HepG2 (cell line): ENCODE results near the gene STOML2. TPM values are rescaled to one million over a fixed set of nuclear protein-coding genes. Genes with fewer than 3 reads are reported as not detected.
A peak's percentile ranks its signal among the peaks of the same experiment; 100 is the strongest.

ENCODE experiments used
- ATRX ChIP-seq: sonication (generic); formaldehyde crosslinking; IDR thresholded peaks from 2 replicates; pipeline ENCODE4 v1.4.0; 2020; ENCODE audit warnings: missing genetic modification reagents, borderline replicate concordance
- KDM4B ChIP-seq: sonication (generic); formaldehyde crosslinking; IDR thresholded peaks from 2 replicates; pipeline ENCODE4 v1.4.0; 2020; ENCODE audit warnings: missing genetic modification reagents
- KLF13 ChIP-seq: sonication (generic); formaldehyde crosslinking; IDR thresholded peaks from 2 replicates; pipeline ENCODE4 v1.4.0; 2020; ENCODE audit warnings: mild to moderate bottlenecking, missing genetic modification reagents
- STAG1 ChIP-seq: sonication (generic); formaldehyde crosslinking; IDR thresholded peaks from 2 replicates; pipeline ENCODE4 v1.4.0; 2020; ENCODE audit warnings: missing genetic modification reagents
- THAP11 ChIP-seq: IDR thresholded peaks from 2 replicates; pipeline ENCODE4 v1.6.1; 2016; ENCODE audit warnings: missing biosample characterization, missing genetic modification reagents
- ZFX ChIP-seq: sonication (generic); formaldehyde crosslinking; IDR thresholded peaks from 2 replicates; pipeline ENCODE4 v1.4.0; 2020; ENCODE audit warnings: mild to moderate bottlenecking, low read depth, missing genetic modification reagents, moderate library complexity
- ZKSCAN1 ChIP-seq: fragments of 150-350 bp; IDR thresholded peaks from 2 replicates; pipeline ENCODE4 v1.6.1; 2014; ENCODE audit warnings: low read length
- ZNF224 ChIP-seq: sonication (generic); formaldehyde crosslinking; IDR thresholded peaks from 2 replicates; pipeline ENCODE4 v1.5.0; 2020; ENCODE audit warnings: mild to moderate bottlenecking, missing genetic modification reagents
- ZNF260 ChIP-seq: sonication (generic); formaldehyde crosslinking; IDR thresholded peaks from 2 replicates; pipeline ENCODE4 v1.4.0; 2020; ENCODE audit warnings: missing genetic modification reagents, low read depth, mild to moderate bottlenecking, borderline replicate concordance
- ZNF34 ChIP-seq: sonication (generic); formaldehyde crosslinking; IDR thresholded peaks from 2 replicates; pipeline ENCODE4 v1.4.0; 2020; ENCODE audit warnings: mild to moderate bottlenecking, missing genetic modification reagents, borderline replicate concordance
- ZNF343 ChIP-seq: sonication (generic); formaldehyde crosslinking; IDR thresholded peaks from 2 replicates; pipeline ENCODE4 v1.4.0; 2020; ENCODE audit warnings: mild to moderate bottlenecking, missing genetic modification reagents
- polyA plus RNA-seq, 8 experiments: library from polyadenylated mRNA; depleted of rRNA in 3 of 8; stranded (reverse) in 7 of 8; unstranded in 1 of 8; fragments of >200 nt; fragmentation: Illumina TruSeq in 4 of 8; extraction: Trizol in 4 of 8; gene quantifications; 2 replicates each; pipeline versions ENCODE4 v1.2.1 to v1.2.3, GENCODE V29; 2011 to 2016; ENCODE audit warnings: low read depth in 4 of 8, missing spikeins in 1 of 8, mixed read lengths in 1 of 8; ENCODE audit not compliant: insufficient read depth in 1 of 8
- total RNA-seq, 5 experiments: library from RNA; depleted of rRNA; stranded (reverse); fragments of >200 nt; fragmentation: Illumina TruSeq; extraction: Trizol; gene quantifications; 2 replicates each; pipeline ENCODE4 v1.2.3, GENCODE V29; 2016; ENCODE audit warnings: low read depth in 1 of 5
- TF ChIP-seq, protein P1 (sequence below): IDR thresholded peaks from 2 replicates; pipeline ENCODE4 v1.4.0; 2020; ENCODE audit warnings: mild to moderate bottlenecking, missing genetic modification reagents
- TF ChIP-seq, protein P2 (sequence below): sonication (generic); formaldehyde crosslinking; IDR thresholded peaks from 2 replicates; pipeline ENCODE4 v1.4.0; 2020; ENCODE audit warnings: missing genetic modification reagents
- TF ChIP-seq, protein P3 (sequence below), 2 experiments: sonication (generic) in 1 of 2; formaldehyde crosslinking in 1 of 2; IDR thresholded peaks; 2 replicates each; pipeline versions ENCODE4 v1.5.1 to v1.6.1; 2011 to 2020; ENCODE audit warnings: borderline replicate concordance in 1 of 2, low read depth in 1 of 2, low read length in 1 of 2, mild to moderate bottlenecking in 1 of 2, missing genetic modification reagents in 1 of 2, moderate library complexity in 1 of 2
- TF ChIP-seq, protein P4 (sequence below): sonication (generic); formaldehyde crosslinking; IDR thresholded peaks from 2 replicates; pipeline ENCODE4 v1.8.0; 2022; ENCODE audit warnings: mild to moderate bottlenecking, missing genetic modification reagents
- TF ChIP-seq, protein P5 (sequence below): sonication (generic); formaldehyde crosslinking; IDR thresholded peaks from 2 replicates; pipeline ENCODE4 v1.5.0; 2020; ENCODE audit warnings: missing genetic modification reagents

Gene STOML2
- total and polyA plus RNA-seq, 2 of the 13 experiments (the other 11 are each of a cell fraction or from before 2014, with no cell fraction given) = 245 to 250 TPM

DNA sequence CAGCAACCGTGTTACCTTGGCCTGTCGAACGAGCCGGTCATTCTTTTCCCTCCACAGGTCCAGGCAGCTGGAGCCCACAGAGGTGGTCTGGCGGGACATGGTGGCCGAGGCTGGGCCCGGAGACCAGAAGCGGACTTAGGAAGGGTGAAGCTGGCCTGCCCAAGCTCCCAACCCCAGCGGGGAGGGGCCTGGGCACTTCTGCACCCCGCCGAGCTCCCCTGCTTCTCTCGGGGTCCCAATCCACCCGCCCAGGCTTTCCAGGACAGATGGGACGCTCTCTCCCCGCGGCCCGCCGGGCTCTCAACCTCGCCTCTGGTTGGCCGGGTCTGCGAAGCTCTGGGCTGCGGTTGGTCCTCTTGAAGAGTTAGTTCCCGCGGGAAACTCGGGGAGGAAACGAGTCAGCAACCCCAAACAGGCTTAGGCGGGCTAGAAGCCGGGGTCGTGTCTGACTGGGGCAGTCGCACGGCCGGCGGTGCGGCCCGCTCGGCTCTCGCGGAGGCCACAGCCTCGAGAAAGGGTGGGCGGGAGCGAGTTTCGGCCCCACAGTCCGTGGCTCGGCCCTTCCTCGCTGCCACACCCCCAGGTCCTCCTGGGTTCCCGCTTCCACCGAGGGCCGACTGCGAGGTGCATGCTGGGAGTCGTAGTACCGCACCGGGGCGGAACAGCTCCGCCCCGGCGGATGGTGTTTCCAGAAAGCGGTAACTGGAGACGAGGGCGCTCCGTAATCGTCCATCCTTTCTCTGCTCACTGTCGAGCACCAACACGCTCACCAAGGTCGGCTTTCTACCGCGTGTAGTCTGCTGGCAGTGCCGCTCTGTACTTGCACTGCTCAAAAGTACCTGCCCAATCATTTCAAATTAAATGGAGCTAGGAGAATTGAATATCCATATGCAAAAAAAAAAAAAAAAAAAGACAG is 23.2 kb downstream of the STOML2 start, which contains the start of gene FANCG (continued):
- TF ChIP-seq, protein P1, sequence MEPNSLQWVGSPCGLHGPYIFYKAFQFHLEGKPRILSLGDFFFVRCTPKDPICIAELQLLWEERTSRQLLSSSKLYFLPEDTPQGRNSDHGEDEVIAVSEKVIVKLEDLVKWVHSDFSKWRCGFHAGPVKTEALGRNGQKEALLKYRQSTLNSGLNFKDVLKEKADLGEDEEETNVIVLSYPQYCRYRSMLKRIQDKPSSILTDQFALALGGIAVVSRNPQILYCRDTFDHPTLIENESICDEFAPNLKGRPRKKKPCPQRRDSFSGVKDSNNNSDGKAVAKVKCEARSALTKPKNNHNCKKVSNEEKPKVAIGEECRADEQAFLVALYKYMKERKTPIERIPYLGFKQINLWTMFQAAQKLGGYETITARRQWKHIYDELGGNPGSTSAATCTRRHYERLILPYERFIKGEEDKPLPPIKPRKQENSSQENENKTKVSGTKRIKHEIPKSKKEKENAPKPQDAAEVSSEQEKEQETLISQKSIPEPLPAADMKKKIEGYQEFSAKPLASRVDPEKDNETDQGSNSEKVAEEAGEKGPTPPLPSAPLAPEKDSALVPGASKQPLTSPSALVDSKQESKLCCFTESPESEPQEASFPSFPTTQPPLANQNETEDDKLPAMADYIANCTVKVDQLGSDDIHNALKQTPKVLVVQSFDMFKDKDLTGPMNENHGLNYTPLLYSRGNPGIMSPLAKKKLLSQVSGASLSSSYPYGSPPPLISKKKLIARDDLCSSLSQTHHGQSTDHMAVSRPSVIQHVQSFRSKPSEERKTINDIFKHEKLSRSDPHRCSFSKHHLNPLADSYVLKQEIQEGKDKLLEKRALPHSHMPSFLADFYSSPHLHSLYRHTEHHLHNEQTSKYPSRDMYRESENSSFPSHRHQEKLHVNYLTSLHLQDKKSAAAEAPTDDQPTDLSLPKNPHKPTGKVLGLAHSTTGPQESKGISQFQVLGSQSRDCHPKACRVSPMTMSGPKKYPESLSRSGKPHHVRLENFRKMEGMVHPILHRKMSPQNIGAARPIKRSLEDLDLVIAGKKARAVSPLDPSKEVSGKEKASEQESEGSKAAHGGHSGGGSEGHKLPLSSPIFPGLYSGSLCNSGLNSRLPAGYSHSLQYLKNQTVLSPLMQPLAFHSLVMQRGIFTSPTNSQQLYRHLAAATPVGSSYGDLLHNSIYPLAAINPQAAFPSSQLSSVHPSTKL = no peak
- TF ChIP-seq, protein P2, sequence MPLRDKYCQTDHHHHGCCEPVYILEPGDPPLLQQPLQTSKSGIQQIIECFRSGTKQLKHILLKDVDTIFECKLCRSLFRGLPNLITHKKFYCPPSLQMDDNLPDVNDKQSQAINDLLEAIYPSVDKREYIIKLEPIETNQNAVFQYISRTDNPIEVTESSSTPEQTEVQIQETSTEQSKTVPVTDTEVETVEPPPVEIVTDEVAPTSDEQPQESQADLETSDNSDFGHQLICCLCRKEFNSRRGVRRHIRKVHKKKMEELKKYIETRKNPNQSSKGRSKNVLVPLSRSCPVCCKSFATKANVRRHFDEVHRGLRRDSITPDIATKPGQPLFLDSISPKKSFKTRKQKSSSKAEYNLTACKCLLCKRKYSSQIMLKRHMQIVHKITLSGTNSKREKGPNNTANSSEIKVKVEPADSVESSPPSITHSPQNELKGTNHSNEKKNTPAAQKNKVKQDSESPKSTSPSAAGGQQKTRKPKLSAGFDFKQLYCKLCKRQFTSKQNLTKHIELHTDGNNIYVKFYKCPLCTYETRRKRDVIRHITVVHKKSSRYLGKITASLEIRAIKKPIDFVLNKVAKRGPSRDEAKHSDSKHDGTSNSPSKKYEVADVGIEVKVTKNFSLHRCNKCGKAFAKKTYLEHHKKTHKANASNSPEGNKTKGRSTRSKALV (CRISPR knock-in tag) = no peak
- TF ChIP-seq THAP11 (CRISPR knock-in tag) = peak; percentile 98
- 0 out of 2 replicates have a peak, but pooled peaks have one; percentile 7 for TF ChIP-seq STAG1 (CRISPR knock-in tag)
- no peak; the same call in 1 of the 2 replicates for TF ChIP-seq KDM4B (CRISPR knock-in tag)
- TF ChIP-seq, protein P3, sequence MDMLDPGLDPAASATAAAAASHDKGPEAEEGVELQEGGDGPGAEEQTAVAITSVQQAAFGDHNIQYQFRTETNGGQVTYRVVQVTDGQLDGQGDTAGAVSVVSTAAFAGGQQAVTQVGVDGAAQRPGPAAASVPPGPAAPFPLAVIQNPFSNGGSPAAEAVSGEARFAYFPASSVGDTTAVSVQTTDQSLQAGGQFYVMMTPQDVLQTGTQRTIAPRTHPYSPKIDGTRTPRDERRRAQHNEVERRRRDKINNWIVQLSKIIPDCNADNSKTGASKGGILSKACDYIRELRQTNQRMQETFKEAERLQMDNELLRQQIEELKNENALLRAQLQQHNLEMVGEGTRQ (IDR thresholded peaks at IDR 0.05; ENCODE audit: low read depth, low read length) = no peak
- TF ChIP-seq, protein P3 (CRISPR knock-in tag; IDR thresholded peaks at IDR 0.05; ENCODE audit: borderline replicate concordance) = no peak
- no peak for TF ChIP-seq ZNF34
- TF ChIP-seq ATRX = no peak
- TF ChIP-seq ZFX (CRISPR knock-in tag) = peak; percentile 88
- 0 out of 2 replicates have a peak, but pooled peaks have one; percentile 40 for TF ChIP-seq ZNF343 (CRISPR knock-in tag)
- TF ChIP-seq, protein P4, sequence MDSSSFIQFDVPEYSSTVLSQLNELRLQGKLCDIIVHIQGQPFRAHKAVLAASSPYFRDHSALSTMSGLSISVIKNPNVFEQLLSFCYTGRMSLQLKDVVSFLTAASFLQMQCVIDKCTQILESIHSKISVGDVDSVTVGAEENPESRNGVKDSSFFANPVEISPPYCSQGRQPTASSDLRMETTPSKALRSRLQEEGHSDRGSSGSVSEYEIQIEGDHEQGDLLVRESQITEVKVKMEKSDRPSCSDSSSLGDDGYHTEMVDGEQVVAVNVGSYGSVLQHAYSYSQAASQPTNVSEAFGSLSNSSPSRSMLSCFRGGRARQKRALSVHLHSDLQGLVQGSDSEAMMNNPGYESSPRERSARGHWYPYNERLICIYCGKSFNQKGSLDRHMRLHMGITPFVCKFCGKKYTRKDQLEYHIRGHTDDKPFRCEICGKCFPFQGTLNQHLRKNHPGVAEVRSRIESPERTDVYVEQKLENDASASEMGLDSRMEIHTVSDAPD (CRISPR knock-in tag) = peak; percentile 66; the same call in 1 of the 2 replicates
- no peak for TF ChIP-seq ZKSCAN1
- no peak for TF ChIP-seq KLF13 (CRISPR knock-in tag)
- no peak for TF ChIP-seq ZNF260 (CRISPR knock-in tag)
- TF ChIP-seq, protein P5, sequence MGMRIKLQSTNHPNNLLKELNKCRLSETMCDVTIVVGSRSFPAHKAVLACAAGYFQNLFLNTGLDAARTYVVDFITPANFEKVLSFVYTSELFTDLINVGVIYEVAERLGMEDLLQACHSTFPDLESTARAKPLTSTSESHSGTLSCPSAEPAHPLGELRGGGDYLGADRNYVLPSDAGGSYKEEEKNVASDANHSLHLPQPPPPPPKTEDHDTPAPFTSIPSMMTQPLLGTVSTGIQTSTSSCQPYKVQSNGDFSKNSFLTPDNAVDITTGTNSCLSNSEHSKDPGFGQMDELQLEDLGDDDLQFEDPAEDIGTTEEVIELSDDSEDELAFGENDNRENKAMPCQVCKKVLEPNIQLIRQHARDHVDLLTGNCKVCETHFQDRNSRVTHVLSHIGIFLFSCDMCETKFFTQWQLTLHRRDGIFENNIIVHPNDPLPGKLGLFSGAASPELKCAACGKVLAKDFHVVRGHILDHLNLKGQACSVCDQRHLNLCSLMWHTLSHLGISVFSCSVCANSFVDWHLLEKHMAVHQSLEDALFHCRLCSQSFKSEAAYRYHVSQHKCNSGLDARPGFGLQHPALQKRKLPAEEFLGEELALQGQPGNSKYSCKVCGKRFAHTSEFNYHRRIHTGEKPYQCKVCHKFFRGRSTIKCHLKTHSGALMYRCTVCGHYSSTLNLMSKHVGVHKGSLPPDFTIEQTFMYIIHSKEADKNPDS (CRISPR knock-in tag) = peak; percentile 70; the same call in 1 of the 2 replicates
- TF ChIP-seq ZNF224 = no peak
